GM19193 (cell line): ENCODE data around the gene ATP10A.

Source experiments
- POLR2A ChIP-seq: IDR thresholded peaks from 4 replicates; pipeline ENCODE4 v1.6.1; 2011; ENCODE audit not compliant: insufficient read depth, insufficient read length; ENCODE audit errors: extremely low read depth

ATP10A gene

GRCh38 chr15:25664761-25665160 is 198.4 kb downstream of the ATP10A start:
- TF ChIP-seq POLR2A, result no peak

- TF ChIP-seq POLR2A, result no peak
Observed at GRCh38 chr15:25663515-25663914, 199.6 kb downstream of the ATP10A start.

GRCh38 chr15:25661898-25662297 is 201.2 kb downstream of the ATP10A start:
- TF ChIP-seq POLR2A, result no peak

GRCh38 chr15:25659251-25659650 is 203.9 kb downstream of the ATP10A start:
- no peak for TF ChIP-seq POLR2A

- TF ChIP-seq POLR2A, result no peak
Observed at GRCh38 chr15:25658560-25658959, 204.6 kb downstream of the ATP10A start.

GRCh38 chr15:25655207-25655948 is 207.7 kb downstream of the ATP10A start:
- no peak for TF ChIP-seq POLR2A

GRCh38 chr15:25653371-25653770 is 209.8 kb downstream of the ATP10A start:
- no peak for TF ChIP-seq POLR2A

- no peak for TF ChIP-seq POLR2A
Observed at GRCh38 chr15:25652704-25653103, 210.4 kb downstream of the ATP10A start.

- TF ChIP-seq POLR2A, result no peak
Observed at GRCh38 chr15:25649390-25649789, 213.7 kb downstream of the ATP10A start.

GRCh38 chr15:25643120-25643519 is 220.0 kb downstream of the ATP10A start:
- no peak for TF ChIP-seq POLR2A

- TF ChIP-seq POLR2A, result no peak
Observed at GRCh38 chr15:25641762-25642161, 221.4 kb downstream of the ATP10A start.

GRCh38 chr15:25641361-25641760 is 221.8 kb downstream of the ATP10A start:
- no peak for TF ChIP-seq POLR2A

GRCh38 chr15:25640381-25640780 is 222.7 kb downstream of the ATP10A start:
- no peak for TF ChIP-seq POLR2A

GRCh38 chr15:25635191-25635590 is 227.9 kb downstream of the ATP10A start:
- TF ChIP-seq POLR2A, result no peak

- TF ChIP-seq POLR2A, result no peak
Observed at GRCh38 chr15:25633862-25634261, 229.3 kb downstream of the ATP10A start.

GRCh38 chr15:25631971-25632370 is 231.2 kb downstream of the ATP10A start:
- TF ChIP-seq POLR2A, result no peak
